Urinary bladder (tissue), 4 donors: ENCODE measurements around the gene CACNA1A. TPM values are rescaled to one million over a fixed set of nuclear protein-coding genes. Genes with fewer than 3 reads are reported as not detected.

Experiments used
- DNase-seq: peaks from one replicate; pipeline ENCODE4 v3.0.0-alpha.2; 2015; ENCODE audit errors: extremely low spot score
- H3K27ac ChIP-seq: one replicate; pipeline ENCODE4 v1.5.1; 2013; ENCODE audit warnings: low read depth, mild to moderate bottlenecking, moderate library complexity
- H3K36me3 ChIP-seq: one replicate; pipeline ENCODE4 v1.6.1; 2013; ENCODE audit warnings: mild to moderate bottlenecking, moderate library complexity; ENCODE audit not compliant: insufficient read depth
- H3K4me1 ChIP-seq: one replicate; pipeline ENCODE4 v1.6.1; 2013; ENCODE audit warnings: mild to moderate bottlenecking, moderate library complexity; ENCODE audit not compliant: insufficient read depth
- H3K4me3 ChIP-seq: one replicate; pipeline ENCODE4 v1.5.1; 2013; ENCODE audit warnings: low read depth, low read length
- WGBS: extraction: QIAGEN DNeasy Blood & Tissue Kit; methylation state at CpG from one replicate; pipeline ENCODE4 v1.1.7; 2013; 5-methylcytosine and 5-hydroxymethylcytosine counted together
- polyA plus RNA-seq: library from polyadenylated mRNA; stranded (reverse); fragments of 200-250 nt; gene quantifications from one replicate; pipeline ENCODE4 v1.2.3, GENCODE V29; 2013
- total RNA-seq: library from RNA; depleted of rRNA; stranded (reverse); fragments of >200 nt; gene quantifications from one replicate; pipeline ENCODE4 v1.2.3, GENCODE V29; 2014
- donor health status: healthy with polysubstance abuse.
- donor health status: healthy.

CACNA1A gene
- total and polyA plus RNA-seq, 2 donors, result 0.75 to 1.7 TPM

- no peaks in the 10 kb centered on the region for H3K36me3 ChIP-seq
- H3K4me3 ChIP-seq, result no peak overlapping the region
- no peak overlapping the region for H3K27ac ChIP-seq
- WGBS, result 59% methylated on average over 25 of the region's 25 CpGs
- H3K4me1 ChIP-seq, result no peaks in the 10 kb centered on the region
- no peak for DNase-seq
Observed at GRCh38 chr19:13241231-13242104, 264.8 kb downstream of the CACNA1A start.

GRCh38 chr19:13240312-13241022 is 265.8 kb downstream of the CACNA1A start:
- Histone ChIP-seq H3K4me1 (no peaks in the 10 kb centered on the region), H3K27ac (no peak overlapping the region), H3K4me3 (no peak overlapping the region), H3K36me3 (no peaks in the 10 kb centered on the region)
- WGBS, result 74% methylated on average over 9 of the region's 9 CpGs
- no peak for DNase-seq

GRCh38 chr19:13238891-13239534 is 267.3 kb downstream of the CACNA1A start:
- no peaks in the 10 kb centered on the region for H3K36me3 ChIP-seq
- no peak for DNase-seq
- 78% methylated on average over 13 of the region's 13 CpGs for WGBS
- no peak overlapping the region for H3K27ac ChIP-seq
- H3K4me1 ChIP-seq, result no peaks in the 10 kb centered on the region
- H3K4me3 ChIP-seq, result no peak overlapping the region

- Histone ChIP-seq H3K36me3 (no peaks in the 10 kb centered on the region), H3K4me3 (no peak overlapping the region), H3K27ac (no peak overlapping the region), H3K4me1 (no peaks in the 10 kb centered on the region)
- 15% methylated on average over 13 of the region's 13 CpGs for WGBS
- DNase-seq, result no peak
Observed at GRCh38 chr19:13234518-13234917, 271.8 kb downstream of the CACNA1A start.

- no peak overlapping the region for H3K27ac ChIP-seq
- no peak overlapping the region for H3K4me3 ChIP-seq
- DNase-seq, result no peak
- no peaks in the 10 kb centered on the region for H3K36me3 ChIP-seq
- WGBS, result 35% methylated on average over 9 of the region's 9 CpGs
- no peaks in the 10 kb centered on the region for H3K4me1 ChIP-seq
Observed at GRCh38 chr19:13231663-13232062, 274.6 kb downstream of the CACNA1A start.

GRCh38 chr19:13229246-13229645 is 277.0 kb downstream of the CACNA1A start:
- no peak for DNase-seq
- Histone ChIP-seq H3K27ac (no peak overlapping the region), H3K4me1 (no peaks in the 10 kb centered on the region), H3K4me3 (no peak overlapping the region), H3K36me3 (no peaks in the 10 kb centered on the region)
- 90% methylated on average over 7 of the region's 7 CpGs for WGBS

GRCh38 chr19:13228561-13228960 is 277.7 kb downstream of the CACNA1A start:
- WGBS, result 80% methylated on average over 7 of the region's 7 CpGs
- H3K36me3 ChIP-seq, result no peaks in the 10 kb centered on the region

GRCh38 chr19:13226983-13227382 is 279.3 kb downstream of the CACNA1A start:
- DNase-seq, result no peak
- no peaks in the 10 kb centered on the region for H3K4me1 ChIP-seq
- H3K36me3 ChIP-seq, result no peaks in the 10 kb centered on the region
- WGBS, result 71% methylated on average over 14 of the region's 14 CpGs
- H3K4me3 ChIP-seq, result no peak overlapping the region
- no peak overlapping the region for H3K27ac ChIP-seq

More at GRCh38 chr19:13228561-13228960, 277.7 kb downstream of the CACNA1A start:
- Histone ChIP-seq H3K4me3 (no peak overlapping the region), H3K27ac (no peak overlapping the region), H3K4me1 (no peaks in the 10 kb centered on the region)
- DNase-seq, result no peak

- Histone ChIP-seq H3K36me3 (no peaks in the 10 kb centered on the region), H3K27ac (no peak overlapping the region), H3K4me1 (no peaks in the 10 kb centered on the region), H3K4me3 (no peak overlapping the region)
- 83% methylated on average over 26 of the region's 26 CpGs for WGBS
- DNase-seq, result no peak
Observed at GRCh38 chr19:13225973-13226865, 280.1 kb downstream of the CACNA1A start.

GRCh38 chr19:13225085-13225484 is 281.2 kb downstream of the CACNA1A start:
- WGBS, result 47% methylated on average over 9 of the region's 9 CpGs

GRCh38 chr19:13220847-13221246 is 285.4 kb downstream of the CACNA1A start:
- WGBS, result 39% methylated on average over 2 of the region's 2 CpGs
- Histone ChIP-seq H3K4me1 (no peaks in the 10 kb centered on the region), H3K4me3 (no peak overlapping the region), H3K36me3 (no peaks in the 10 kb centered on the region), H3K27ac (no peak overlapping the region)
- no peak for DNase-seq

More at GRCh38 chr19:13225085-13225484, 281.2 kb downstream of the CACNA1A start:
- Histone ChIP-seq H3K4me1 (no peaks in the 10 kb centered on the region), H3K36me3 (no peaks in the 10 kb centered on the region), H3K4me3 (no peak overlapping the region), H3K27ac (no peak overlapping the region)
- no peak for DNase-seq

GRCh38 chr19:13215572-13216380 is 290.5 kb downstream of the CACNA1A start:
- H3K36me3 ChIP-seq, result no peaks in the 10 kb centered on the region
- no peaks in the 10 kb centered on the region for H3K4me1 ChIP-seq
- no peak overlapping the region for H3K4me3 ChIP-seq
- no peak overlapping the region for H3K27ac ChIP-seq
- no peak for DNase-seq
- WGBS, result 73% methylated on average over 19 of the region's 19 CpGs
